ENCODE measurements around the gene CORT.

The CORT gene

GRCh38 chr1:10495952-10496351 is 46.1 kb downstream of the CORT start:
- H2AK5ac ChIP-seq (ENCODE audit: low read depth, low read length) = no peak overlapping the region
- H4K91ac ChIP-seq (ENCODE audit: low read depth, low read length, poor library complexity) = no peak overlapping the region
- H3K79me1 ChIP-seq (ENCODE audit: low read depth, low read length) = peaks cover 4% of the 10 kb centered on the region
- no peaks in the 10 kb centered on the region for H3K9me3 ChIP-seq (replicated peaks in 1 of 2; ENCODE audit: control insufficient read depth in 2 of 2, insufficient read depth in 1 of 2, low read depth in 1 of 2, low read length in 2 of 2)
- DNase-seq (ENCODE audit: low spot score) = no peak
- H3K36me3 ChIP-seq (replicated peaks in 1 of 2; ENCODE audit: control insufficient read depth in 2 of 2, insufficient read depth in 2 of 2, low read length in 2 of 2) = peaks cover 5 to 12% of the 10 kb centered on the region in 2 donors
- no peak overlapping the region for H3K27ac ChIP-seq (replicated peaks; ENCODE audit: low read length)
- H3K14ac ChIP-seq (ENCODE audit: low read length) = no peak overlapping the region
- WGBS, 2 donors (ENCODE audit: extremely low coverage in 2 of 2, insufficient read length in 2 of 2, insufficient replicate concordance in 1 of 2) = no CpG with 5 or more reads among the region's 14 CpGs
- peaks cover 12 to 20% of the 10 kb centered on the region in 2 donors for H3K4me1 ChIP-seq (ENCODE audit: control insufficient read depth in 2 of 2, insufficient read depth in 1 of 2, low read depth in 1 of 2, low read length in 2 of 2)
- no peaks in the 10 kb centered on the region for H3K27me3 ChIP-seq (ENCODE audit: control insufficient read depth in 3 of 3, insufficient read depth in 3 of 3, low read depth in 1 of 3, low read length in 3 of 3)
- H2BK120ac ChIP-seq (ENCODE audit: low read depth, low read length) = no peak overlapping the region
- H3K18ac ChIP-seq (ENCODE audit: low read length) = no peak overlapping the region
- no peak overlapping the region for H3K4me3 ChIP-seq (ENCODE audit: low read length in 2 of 2)
- H2AFZ ChIP-seq (ENCODE audit: low read length) = no peak overlapping the region
- no peak overlapping the region for H3K4ac ChIP-seq (ENCODE audit: low read length)
- no peak overlapping the region for H2BK15ac ChIP-seq (ENCODE audit: low read length)
- no peak overlapping the region for H3K23ac ChIP-seq (ENCODE audit: low read depth, low read length, poor library complexity)
- H2BK12ac ChIP-seq (ENCODE audit: low read length) = no peak overlapping the region
- H2BK5ac ChIP-seq (ENCODE audit: low read length) = no peak overlapping the region
- H4K8ac ChIP-seq (ENCODE audit: low read depth, low read length) = no peak overlapping the region
- H3K4me2 ChIP-seq (ENCODE audit: insufficient read depth, low read length, poor library complexity, severe bottlenecking) = no peak overlapping the region
- no peak overlapping the region for H3K9ac ChIP-seq (ENCODE audit: low read depth, low read length, poor library complexity)

GRCh38 chr1:10497109-10497508 is 47.3 kb downstream of the CORT start:
- Histone ChIP-seq H3K36me3 (replicated peaks in 1 of 2; ENCODE audit: control insufficient read depth in 2 of 2, insufficient read depth in 2 of 2, low read length in 2 of 2) (peaks cover 5 to 12% of the 10 kb centered on the region in 2 donors), H2BK120ac (ENCODE audit: low read depth, low read length) (no peak overlapping the region), H3K4me3 (ENCODE audit: low read length in 2 of 2) (no peak overlapping the region), H2BK5ac (ENCODE audit: low read length) (no peak overlapping the region), H3K4me2 (ENCODE audit: insufficient read depth, low read length, poor library complexity, severe bottlenecking) (no peak overlapping the region), H3K23ac (ENCODE audit: low read depth, low read length, poor library complexity) (no peak overlapping the region), H2BK12ac (ENCODE audit: low read length) (no peak overlapping the region), H2BK15ac (ENCODE audit: low read length) (no peak overlapping the region), H3K18ac (ENCODE audit: low read length) (peak overlapping the region; percentile 40), H3K4ac (ENCODE audit: low read length) (no peak overlapping the region), H2AK5ac (ENCODE audit: low read depth, low read length) (no peak overlapping the region), H2AFZ (ENCODE audit: low read length) (no peak overlapping the region), H3K9me3 (replicated peaks in 1 of 2; ENCODE audit: control insufficient read depth in 2 of 2, insufficient read depth in 1 of 2, low read depth in 1 of 2, low read length in 2 of 2) (no peaks in the 10 kb centered on the region), H3K27me3 (ENCODE audit: control insufficient read depth in 3 of 3, insufficient read depth in 3 of 3, low read depth in 1 of 3, low read length in 3 of 3) (no peaks in the 10 kb centered on the region), H3K14ac (ENCODE audit: low read length) (no peak overlapping the region), H3K4me1 (ENCODE audit: control insufficient read depth in 2 of 2, insufficient read depth in 1 of 2, low read depth in 1 of 2, low read length in 2 of 2) (peaks cover 12 to 16% of the 10 kb centered on the region in 2 donors), H4K91ac (ENCODE audit: low read depth, low read length, poor library complexity) (no peak overlapping the region), H3K79me1 (ENCODE audit: low read depth, low read length) (peaks cover 4% of the 10 kb centered on the region), H4K8ac (ENCODE audit: low read depth, low read length) (no peak overlapping the region), H3K27ac (replicated peaks; ENCODE audit: low read length) (no peak overlapping the region), H3K9ac (ENCODE audit: low read depth, low read length, poor library complexity) (no peak overlapping the region)
- no peak for DNase-seq (ENCODE audit: low spot score)
- no CpG with 5 or more reads among the region's 7 CpGs for WGBS, 2 donors (ENCODE audit: extremely low coverage in 2 of 2, insufficient read length in 2 of 2, insufficient replicate concordance in 1 of 2)

GRCh38 chr1:10498231-10498630 is 48.4 kb downstream of the CORT start:
- Histone ChIP-seq H3K4ac (ENCODE audit: low read length) (no peak overlapping the region), H4K8ac (ENCODE audit: low read depth, low read length) (no peak overlapping the region), H3K14ac (ENCODE audit: low read length) (no peak overlapping the region), H3K36me3 (replicated peaks in 1 of 2; ENCODE audit: control insufficient read depth in 2 of 2, insufficient read depth in 2 of 2, low read length in 2 of 2) (peaks cover 5 to 12% of the 10 kb centered on the region in 2 donors), H3K4me2 (ENCODE audit: insufficient read depth, low read length, poor library complexity, severe bottlenecking) (no peak overlapping the region), H2BK15ac (ENCODE audit: low read length) (no peak overlapping the region), H2BK120ac (ENCODE audit: low read depth, low read length) (no peak overlapping the region), H3K18ac (ENCODE audit: low read length) (no peak overlapping the region), H2BK5ac (ENCODE audit: low read length) (no peak overlapping the region), H4K91ac (ENCODE audit: low read depth, low read length, poor library complexity) (no peak overlapping the region), H2AK5ac (ENCODE audit: low read depth, low read length) (no peak overlapping the region), H3K9me3 (replicated peaks in 1 of 2; ENCODE audit: control insufficient read depth in 2 of 2, insufficient read depth in 1 of 2, low read depth in 1 of 2, low read length in 2 of 2) (no peaks in the 10 kb centered on the region), H3K4me1 (ENCODE audit: control insufficient read depth in 2 of 2, insufficient read depth in 1 of 2, low read depth in 1 of 2, low read length in 2 of 2) (peaks cover 11% of the 10 kb centered on the region in 2 donors), H2AFZ (ENCODE audit: low read length) (no peak overlapping the region), H3K27ac (replicated peaks; ENCODE audit: low read length) (no peak overlapping the region), H3K23ac (ENCODE audit: low read depth, low read length, poor library complexity) (no peak overlapping the region), H3K4me3 (ENCODE audit: low read length in 2 of 2) (no peak overlapping the region), H3K79me1 (ENCODE audit: low read depth, low read length) (peaks cover 2% of the 10 kb centered on the region), H3K9ac (ENCODE audit: low read depth, low read length, poor library complexity) (no peak overlapping the region), H3K27me3 (ENCODE audit: control insufficient read depth in 3 of 3, insufficient read depth in 3 of 3, low read depth in 1 of 3, low read length in 3 of 3) (no peaks in the 10 kb centered on the region), H2BK12ac (ENCODE audit: low read length) (no peak overlapping the region)
- WGBS, 2 donors (ENCODE audit: extremely low coverage in 2 of 2, insufficient read length in 2 of 2, insufficient replicate concordance in 1 of 2) = no CpG with 5 or more reads among the region's 8 CpGs
- no peak for DNase-seq (ENCODE audit: low spot score)

Data from neuronal stem cell (in vitro differentiated cells).